Amygdala (tissue), 56 donors: ENCODE data around the gene WWOX.

ENCODE experiments used
- DNase-seq, 56 donors: peaks; one replicate each; lab custom pipeline; 2025; lab: John Stamatoyannopoulos, UW

Gene WWOX

GRCh38 chr16:78837706-78838105 is 738.3 kb downstream of the WWOX start:
- no peak for DNase-seq

DNA sequence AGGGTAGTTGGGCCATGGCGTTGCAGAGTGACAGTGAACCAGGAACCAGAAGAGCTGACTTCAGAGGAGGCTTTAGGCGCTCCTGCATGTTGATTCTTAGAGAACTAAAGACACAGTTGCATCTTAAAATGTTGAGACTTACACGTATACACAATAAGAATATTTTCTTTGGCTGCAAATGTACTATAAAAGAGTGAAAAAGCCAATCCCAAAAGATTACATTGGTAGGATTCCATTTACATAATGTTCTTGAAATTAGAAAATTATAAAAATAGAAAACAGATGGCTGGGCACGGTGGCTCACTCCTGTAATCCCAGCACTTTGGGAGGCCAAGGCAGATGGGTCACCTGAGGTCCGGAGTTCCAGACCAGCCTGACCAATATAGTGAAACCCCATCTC is 738.8 kb downstream of the WWOX start:
- DNase-seq, result no peak

- DNase-seq, result no peak
Observed at GRCh38 chr16:78842950-78843349, 743.5 kb downstream of the WWOX start.

- no peak for DNase-seq
Observed at GRCh38 chr16:78843978-78844377, 744.5 kb downstream of the WWOX start.

DNA sequence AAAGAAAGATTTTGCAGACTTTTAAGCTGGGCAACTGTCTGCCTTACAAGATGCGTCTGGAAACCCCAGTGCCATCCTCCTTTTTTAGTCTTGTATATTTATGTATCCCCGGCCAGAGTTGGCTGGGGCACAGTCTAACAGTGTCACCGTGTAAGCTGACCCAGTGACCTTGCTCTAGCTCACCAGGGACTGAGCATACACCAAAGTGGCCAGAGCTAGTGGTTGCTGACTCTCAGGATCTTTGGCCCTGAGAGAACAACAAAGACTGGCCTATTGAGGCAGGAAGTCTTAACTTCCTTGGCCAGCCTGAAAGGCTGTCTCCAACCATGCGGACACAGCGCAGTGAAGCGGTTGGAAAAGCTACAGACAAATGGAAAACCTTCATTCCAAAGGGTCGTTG is 745.2 kb downstream of the WWOX start:
- peak in 5 of 56 donors; percentile 1 to 4 (median 2) for DNase-seq

DNA sequence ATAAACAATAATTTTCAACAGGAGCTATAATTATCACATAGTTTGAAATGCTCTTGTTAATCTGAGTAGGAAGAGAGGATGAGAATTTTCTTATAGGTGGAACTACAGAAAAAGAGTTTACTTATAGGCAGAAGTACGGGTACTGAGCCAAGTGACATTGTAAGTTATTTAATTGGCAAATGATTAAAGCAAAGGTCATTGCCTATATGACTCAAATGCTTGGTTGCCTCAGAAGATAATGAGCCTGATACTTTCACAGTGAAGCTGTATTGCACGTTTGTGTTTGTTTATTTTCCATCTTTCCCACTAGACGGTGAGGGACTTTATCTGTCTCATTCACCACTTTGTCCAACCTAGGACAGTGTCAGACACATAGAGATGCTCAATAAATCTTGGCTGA is 751.8 kb downstream of the WWOX start:
- no peak for DNase-seq

DNA sequence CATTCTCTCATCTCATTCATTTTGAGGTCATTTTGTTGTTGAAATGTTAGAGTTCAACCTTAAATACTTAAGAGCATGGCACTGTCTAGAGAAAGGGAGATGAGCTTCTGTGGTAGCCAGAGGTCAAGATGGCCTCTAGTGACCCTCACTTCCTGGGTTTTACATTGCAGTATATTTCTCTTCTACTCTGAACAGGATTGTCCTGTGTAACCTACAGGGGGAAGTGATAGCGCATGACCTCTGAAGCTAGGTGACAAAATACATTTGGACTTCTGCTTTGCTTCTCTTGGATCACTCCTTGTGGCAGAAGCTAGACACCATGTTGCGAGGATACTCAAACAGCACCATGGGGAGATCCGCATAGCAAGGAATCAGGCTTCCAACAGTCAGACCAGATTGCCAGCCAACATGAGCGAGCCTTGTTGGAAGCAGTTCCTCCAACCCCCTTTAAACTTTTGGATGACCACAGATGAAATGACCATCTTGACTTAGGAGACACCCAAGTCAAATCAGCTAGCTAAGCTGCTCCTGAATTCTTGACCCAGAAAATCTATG is 752.7 kb downstream of the WWOX start:
- no peak for DNase-seq

DNA sequence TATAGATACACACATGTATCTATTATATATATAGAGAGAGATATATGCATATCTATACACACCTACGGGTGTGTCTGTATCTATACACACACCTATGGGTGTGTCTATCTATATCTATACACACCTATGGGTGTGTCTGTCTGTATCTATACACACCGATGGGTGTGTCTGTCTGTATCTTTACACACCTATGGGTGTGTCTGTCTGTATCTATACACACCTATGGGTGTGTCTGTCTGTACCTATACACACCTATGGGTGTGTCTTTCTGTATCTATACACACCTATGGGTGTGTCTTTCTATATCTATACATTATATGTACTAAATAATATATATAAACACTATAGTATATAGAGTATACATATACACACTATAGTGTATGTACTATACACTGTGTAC is 762.6 kb downstream of the WWOX start:
- DNase-seq, result no peak

DNA sequence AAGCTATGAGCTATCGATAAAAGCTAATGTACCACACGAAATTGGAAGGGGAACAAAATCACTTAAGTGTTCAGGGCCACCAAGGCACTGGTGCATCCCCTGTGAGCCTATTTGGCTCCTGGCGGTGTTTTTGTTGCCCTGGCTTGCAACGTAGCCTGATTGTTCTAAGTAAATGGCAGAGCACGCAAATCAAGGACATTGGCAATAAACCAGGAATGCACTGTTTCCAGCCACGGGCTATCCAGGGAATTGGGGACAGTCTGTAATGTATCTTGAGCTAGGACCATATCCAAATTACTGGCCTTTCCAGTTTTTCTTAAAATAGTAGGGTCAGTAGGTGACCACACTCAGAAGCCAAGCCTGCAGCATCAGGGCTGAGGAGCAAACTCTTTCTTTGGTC is 767.1 kb downstream of the WWOX start:
- DNase-seq, result peak in 9 of 56 donors; percentile 2 to 42 (median 8)

- DNase-seq, result no peak
Observed at GRCh38 chr16:78869492-78869891, 770.0 kb downstream of the WWOX start.

GRCh38 chr16:78871241-78871640 is 771.8 kb downstream of the WWOX start:
- no peak for DNase-seq

DNA sequence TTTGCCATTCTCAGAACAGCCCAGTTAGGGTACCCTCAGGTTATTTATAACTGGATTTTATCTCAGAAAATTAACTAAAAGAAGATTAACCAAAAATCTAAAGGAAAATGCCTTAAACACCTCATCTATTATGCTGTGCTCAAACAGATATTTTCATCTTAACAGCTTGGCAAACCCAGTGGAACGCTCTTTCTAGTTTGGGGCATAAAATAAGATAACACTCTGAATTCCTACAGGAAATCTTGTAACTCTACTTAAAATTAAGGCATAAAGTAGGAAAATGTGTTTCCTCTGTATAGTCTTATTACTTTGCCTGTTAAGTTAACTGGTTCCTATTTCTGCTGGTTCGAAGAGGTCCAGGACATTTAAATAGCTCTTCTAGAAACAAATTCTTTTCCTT is 777.2 kb downstream of the WWOX start:
- no peak for DNase-seq

DNA sequence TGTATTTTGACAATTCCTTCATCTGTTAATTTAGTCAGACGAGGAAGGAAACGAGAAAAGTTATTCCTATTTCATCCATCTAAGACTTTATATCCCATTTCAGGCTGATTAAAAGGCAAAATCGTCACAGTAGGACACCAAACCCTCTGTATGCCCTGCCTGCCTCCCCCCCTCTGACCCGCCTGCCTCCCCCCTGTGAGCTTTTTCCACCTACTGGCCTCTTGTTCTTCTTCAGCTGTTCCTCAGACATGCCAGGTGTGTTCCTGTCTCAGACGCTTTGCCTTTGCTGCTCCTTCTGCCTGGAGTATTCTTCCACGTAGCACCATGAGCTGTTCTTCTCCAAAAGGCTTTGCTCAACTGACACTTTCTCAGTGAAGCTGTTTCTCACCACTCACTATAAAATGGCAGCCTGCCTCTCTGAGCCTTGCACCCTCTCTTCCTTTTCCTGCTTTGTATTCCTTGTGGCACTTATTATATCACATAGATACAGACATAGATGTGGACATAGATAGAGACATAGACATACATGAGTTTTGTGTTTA is 777.7 kb downstream of the WWOX start:
- DNase-seq, result no peak

DNA sequence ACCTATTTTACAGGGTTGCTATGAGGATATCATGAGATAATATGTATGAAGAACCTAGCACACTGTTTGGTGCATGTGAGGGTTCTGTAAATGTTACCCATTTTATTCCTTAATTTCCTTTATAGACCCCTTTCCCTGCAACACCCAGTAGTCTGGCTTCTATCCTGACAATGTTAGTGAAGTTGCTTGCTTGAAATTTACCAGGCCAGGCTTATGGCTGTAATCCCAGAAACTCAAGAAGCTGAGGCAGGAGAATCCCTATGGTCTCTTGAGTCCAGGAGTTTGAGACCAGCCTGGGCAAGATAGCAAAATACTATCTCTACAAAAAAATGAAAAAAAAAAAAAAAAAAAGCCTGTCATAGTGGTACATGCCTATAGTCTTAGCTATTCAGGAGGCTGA is 779.1 kb downstream of the WWOX start:
- no peak for DNase-seq

GRCh38 chr16:78879011-78879410 is 779.6 kb downstream of the WWOX start:
- no peak for DNase-seq

DNA sequence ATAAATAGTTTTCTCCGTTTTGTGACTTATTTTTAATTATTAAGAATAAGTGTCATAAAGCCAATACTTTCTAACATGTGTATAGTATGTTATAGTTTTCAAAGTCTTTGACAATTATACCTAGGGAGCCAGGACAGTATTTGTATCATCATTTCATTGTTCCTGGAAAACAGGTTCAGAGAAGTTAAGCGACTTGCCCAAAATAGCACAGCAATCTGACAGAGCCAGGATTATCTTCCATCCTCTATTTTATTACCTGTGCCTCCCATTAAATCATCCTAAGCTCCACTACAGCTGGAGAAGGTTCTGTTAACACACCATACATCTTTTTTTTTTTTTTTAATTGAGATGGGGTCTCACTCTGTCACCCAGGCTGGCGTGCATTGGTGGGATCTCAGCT is 782.7 kb downstream of the WWOX start:
- DNase-seq, result no peak

DNA sequence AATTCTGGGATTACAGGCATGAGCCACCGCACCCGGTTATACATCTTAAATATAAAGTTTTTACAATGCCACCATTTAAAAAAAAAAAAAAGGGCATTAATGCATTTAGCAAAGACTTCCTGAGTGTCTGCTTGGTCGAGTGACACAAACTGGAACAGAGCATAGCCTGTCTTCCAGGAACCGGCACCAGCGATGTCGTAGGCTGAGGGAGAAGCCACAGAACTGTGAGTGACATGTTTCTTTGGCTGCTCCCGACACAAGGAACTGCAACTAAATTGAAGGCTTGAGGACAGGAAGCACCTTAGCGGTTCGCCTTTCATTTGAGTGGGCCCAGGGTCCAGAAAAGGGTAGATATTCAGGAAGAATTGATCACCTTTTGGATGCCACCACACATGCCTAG is 783.3 kb downstream of the WWOX start:
- DNase-seq, result no peak

- no peak for DNase-seq
Observed at GRCh38 chr16:78884204-78884603, 784.8 kb downstream of the WWOX start.

GRCh38 chr16:78889346-78889745 is 789.9 kb downstream of the WWOX start:
- no peak for DNase-seq

DNA sequence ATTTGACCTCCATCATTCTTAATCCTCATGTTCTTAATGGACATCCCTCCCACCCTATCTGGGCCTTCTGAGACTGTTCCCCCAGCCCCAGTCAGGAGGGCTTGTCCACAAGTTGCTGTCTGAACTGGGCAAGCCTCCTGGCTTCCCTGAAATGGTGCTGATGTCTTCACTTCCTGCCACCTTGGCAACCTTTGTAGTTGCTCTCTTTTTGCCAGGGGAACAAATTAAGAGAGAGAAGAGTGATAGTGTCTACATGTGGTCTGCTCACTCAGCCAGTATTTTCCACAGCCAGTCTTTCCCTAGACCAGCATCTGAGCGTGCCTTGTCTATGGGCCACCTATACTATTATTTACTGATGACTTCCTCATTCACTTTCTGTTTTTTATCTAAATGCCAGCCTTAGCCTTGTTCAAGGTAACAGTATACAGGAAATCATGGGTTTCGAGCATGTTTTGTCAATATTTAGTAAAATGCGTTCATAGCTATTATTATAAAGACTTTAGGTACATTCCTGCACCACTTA is 791.0 kb downstream of the WWOX start:
- DNase-seq, result no peak

GRCh38 chr16:78892951-78893733 is 793.7 kb downstream of the WWOX start:
- no peak for DNase-seq

- no peak for DNase-seq
Observed at GRCh38 chr16:78894886-78895285, 795.4 kb downstream of the WWOX start.
